PFSK-1 (cell line): ENCODE data around the gene POLR2A.

Source experiments
- FOXP2 ChIP-seq: optimal IDR thresholded peaks from 2 replicates; pipeline ENCODE3; 2011; ENCODE audit warnings: borderline replicate concordance, control low read depth, inconsistent platforms; ENCODE audit not compliant: insufficient read depth; ENCODE audit errors: extremely low read length, extremely low read depth
- POLR2AphosphoS5 ChIP-seq: IDR thresholded peaks from 2 replicates; pipeline ENCODE4 v1.6.1; 2012; ENCODE audit warnings: low read depth, mild to moderate bottlenecking, control low read depth, low read length, moderate library complexity
- SIN3A ChIP-seq: IDR thresholded peaks from 2 replicates; pipeline ENCODE4 v1.6.1; 2012; ENCODE audit warnings: mild to moderate bottlenecking, low read length, moderate library complexity, borderline replicate concordance; ENCODE audit not compliant: insufficient read depth
- TAF1 ChIP-seq: IDR thresholded peaks from 2 replicates; pipeline ENCODE4 v1.6.1; 2012; ENCODE audit warnings: low read length, control low read depth, borderline replicate concordance; ENCODE audit not compliant: insufficient read depth
- TF ChIP-seq, protein P1 (sequence below), 2 experiments: IDR thresholded peaks; 2 replicates each; pipeline versions ENCODE4 v1.6.1 to v1.8.0; 2011 to 2012; ENCODE audit warnings: low read depth in 2 of 2, low read length in 2 of 2, control low read depth in 1 of 2, inconsistent platforms in 1 of 2, mild to moderate bottlenecking in 1 of 2, moderate library complexity in 1 of 2; ENCODE audit not compliant: insufficient read depth in 1 of 2

POLR2A gene

DNA sequence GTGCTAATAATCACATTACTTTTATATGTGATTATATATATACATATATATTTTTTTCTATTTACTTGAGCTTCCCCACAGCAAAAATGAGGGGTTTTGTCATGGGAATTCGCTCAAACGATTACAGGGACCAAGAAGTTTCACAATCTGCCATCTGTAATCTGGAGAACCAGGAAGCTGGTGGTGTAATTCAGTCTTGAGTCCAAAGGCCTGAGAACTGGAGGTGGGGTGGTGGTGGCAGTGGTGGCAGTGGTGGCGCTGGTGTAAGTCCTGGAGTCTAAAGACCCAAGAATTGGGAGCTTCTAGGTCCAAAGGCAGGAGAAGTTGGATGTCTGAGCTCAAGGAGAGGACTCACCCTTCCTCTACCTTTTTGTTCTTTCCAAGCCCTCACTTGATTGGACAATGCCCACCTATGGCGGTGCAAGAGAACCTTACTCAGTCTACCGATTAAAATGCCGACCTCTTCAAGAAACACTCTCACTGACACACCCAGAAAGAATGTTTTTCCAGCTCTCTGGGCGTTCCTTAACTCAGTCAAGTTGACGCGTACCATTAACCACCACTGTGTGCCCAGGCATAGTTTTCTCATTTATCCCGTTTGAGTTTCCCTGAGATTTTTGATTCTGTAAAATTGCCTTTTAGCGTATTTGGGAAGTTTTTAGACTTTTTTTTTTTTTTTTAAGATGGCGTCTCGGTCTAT is 31.9 kb downstream of the POLR2A start:
- TF ChIP-seq, protein P1, sequence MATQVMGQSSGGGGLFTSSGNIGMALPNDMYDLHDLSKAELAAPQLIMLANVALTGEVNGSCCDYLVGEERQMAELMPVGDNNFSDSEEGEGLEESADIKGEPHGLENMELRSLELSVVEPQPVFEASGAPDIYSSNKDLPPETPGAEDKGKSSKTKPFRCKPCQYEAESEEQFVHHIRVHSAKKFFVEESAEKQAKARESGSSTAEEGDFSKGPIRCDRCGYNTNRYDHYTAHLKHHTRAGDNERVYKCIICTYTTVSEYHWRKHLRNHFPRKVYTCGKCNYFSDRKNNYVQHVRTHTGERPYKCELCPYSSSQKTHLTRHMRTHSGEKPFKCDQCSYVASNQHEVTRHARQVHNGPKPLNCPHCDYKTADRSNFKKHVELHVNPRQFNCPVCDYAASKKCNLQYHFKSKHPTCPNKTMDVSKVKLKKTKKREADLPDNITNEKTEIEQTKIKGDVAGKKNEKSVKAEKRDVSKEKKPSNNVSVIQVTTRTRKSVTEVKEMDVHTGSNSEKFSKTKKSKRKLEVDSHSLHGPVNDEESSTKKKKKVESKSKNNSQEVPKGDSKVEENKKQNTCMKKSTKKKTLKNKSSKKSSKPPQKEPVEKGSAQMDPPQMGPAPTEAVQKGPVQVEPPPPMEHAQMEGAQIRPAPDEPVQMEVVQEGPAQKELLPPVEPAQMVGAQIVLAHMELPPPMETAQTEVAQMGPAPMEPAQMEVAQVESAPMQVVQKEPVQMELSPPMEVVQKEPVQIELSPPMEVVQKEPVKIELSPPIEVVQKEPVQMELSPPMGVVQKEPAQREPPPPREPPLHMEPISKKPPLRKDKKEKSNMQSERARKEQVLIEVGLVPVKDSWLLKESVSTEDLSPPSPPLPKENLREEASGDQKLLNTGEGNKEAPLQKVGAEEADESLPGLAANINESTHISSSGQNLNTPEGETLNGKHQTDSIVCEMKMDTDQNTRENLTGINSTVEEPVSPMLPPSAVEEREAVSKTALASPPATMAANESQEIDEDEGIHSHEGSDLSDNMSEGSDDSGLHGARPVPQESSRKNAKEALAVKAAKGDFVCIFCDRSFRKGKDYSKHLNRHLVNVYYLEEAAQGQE (IDR thresholded peaks at IDR 0.05; ENCODE audit: insufficient read depth in 1 of 2, low read depth in 2 of 2, low read length in 2 of 2), result no peak
- TF ChIP-seq SIN3A (no peak), FOXP2 (no peak), POLR2AphosphoS5 (no peak), TAF1 (no peak)

DNA sequence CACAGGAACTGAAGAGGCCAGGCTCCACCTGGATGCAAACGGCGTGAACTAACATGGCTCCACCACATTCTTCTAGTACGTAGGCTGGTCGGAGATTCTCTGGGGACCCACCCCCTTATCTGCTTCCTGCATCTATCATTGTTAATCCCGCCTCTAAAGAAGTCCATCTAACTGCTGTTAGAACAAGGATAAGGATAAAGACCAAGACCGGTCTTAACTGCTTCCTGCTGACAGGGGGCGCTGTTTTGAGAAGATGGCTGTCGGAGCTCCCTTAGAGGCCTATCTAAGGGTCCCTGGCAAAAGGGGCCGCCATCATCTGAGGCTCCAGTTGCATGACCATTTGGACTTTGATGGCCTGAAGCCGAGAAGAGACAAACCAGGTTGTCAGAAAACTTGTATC is 38.9 kb downstream of the POLR2A start:
- TF ChIP-seq SIN3A (no peak), TAF1 (no peak), FOXP2 (no peak), POLR2AphosphoS5 (no peak)
- TF ChIP-seq, protein P1 (IDR thresholded peaks at IDR 0.05; ENCODE audit: insufficient read depth in 1 of 2, low read depth in 2 of 2, low read length in 2 of 2), result no peak

DNA sequence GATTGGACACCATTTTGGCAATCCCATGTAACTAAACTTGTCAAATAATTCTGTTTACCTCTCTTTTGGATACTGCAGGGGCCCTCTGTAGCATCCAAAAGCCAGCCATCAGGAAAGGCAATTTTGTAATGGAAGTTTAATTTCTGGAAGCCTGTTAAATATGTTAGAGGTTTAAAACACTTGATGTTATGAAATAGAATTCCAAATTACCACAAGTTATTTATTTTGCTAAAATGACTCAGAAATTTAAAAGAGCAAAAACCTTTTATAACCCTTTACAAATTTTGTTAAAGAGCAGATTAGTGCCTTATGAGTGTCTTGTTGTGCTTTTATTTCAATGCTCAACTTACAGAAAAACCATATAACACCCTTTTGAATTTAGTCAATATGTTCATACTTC is 44.7 kb downstream of the POLR2A start:
- TF ChIP-seq FOXP2 (no peak), TAF1 (no peak), POLR2AphosphoS5 (no peak), SIN3A (no peak)
- TF ChIP-seq, protein P1 (IDR thresholded peaks at IDR 0.05; ENCODE audit: insufficient read depth in 1 of 2, low read depth in 2 of 2, low read length in 2 of 2), result no peak

DNA sequence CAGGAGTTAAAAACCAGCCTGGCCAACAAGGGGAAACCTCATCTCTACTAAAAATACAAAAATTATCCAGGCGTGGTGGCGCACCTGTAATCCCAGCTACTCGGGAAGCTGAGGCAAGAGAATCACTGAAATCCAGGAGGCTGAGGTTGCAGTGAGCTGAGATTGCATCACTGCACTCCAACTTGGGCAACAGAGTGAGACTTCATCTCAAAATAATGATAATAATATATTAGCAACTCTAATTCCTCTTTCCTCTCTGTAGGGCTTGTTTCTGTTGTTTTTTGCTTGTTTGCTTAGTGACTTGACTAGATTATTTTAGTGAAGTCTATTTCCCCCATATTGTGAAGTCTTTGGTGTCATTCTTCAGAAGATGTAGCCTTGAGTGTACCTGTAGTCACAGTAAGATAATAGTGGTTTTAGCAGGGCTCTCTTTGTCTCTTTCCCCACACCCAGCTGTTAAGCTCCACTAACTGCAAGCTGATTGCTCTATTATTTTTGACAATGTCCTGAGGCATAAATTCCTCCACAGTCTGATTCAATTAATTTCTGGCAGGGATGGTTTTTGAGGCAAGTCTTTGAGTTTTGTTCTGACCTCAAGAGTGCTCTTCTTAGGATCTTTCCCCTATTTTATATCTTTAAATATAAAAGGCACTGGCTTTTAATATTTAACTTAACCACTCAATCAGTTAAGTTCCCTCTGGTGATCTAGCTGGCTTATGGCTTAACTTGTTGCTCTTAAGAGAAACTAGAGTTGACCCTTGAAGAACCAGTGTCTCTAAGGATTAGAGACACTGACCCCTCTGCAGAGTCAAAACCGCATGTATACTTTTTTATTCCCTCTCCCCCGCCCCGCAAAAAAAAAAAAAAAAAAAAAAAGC is 46.1 kb downstream of the POLR2A start:
- TF ChIP-seq, protein P1 (IDR thresholded peaks at IDR 0.05; ENCODE audit: insufficient read depth in 1 of 2, low read depth in 2 of 2, low read length in 2 of 2), result no peak
- TF ChIP-seq SIN3A, result no peak
